ENCODE results near the gene TRIM8.

DNA sequence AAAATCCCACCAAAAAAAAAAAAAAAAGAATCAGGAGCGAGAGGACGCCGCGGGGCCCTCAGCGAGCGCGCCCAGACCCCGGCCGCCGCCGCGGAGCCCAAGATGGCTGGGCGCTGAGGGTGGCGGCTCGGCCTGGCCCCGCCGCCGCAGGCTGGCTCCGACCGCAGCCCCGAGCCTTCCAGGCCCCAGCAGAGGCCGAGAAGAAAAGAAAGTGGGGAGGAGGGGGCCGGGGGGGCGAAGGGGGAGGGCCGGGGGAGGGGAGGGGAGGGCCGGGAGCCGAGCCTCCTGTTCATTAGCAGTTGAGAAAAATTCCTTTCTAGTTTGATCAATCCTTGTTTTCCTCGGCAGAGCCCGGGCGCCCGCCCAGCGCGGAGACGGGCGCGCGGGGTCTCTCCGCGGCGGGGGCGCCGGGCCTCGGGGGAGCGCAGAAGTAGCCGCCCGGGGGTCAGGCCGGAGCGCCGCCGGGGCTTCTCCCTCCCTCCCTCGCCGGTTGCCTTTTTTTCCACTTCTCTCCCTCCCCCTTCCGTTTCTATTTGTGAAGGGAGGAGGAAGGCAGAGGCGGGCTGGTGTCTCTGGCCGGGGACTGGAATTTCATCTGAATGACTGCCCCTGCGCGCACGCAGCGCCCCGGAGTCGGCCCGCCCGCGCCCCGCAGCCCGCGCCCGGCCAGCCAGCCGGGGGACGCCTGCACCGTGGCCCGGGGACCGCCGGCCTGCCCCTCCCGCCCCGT is 778 bp upstream of the TRIM8 start:
- TF ChIP-seq ARHGAP35 (IDR thresholded peaks at IDR 0.05; ENCODE audit: partially characterized antibody) (no peak), ZNF124 (CRISPR knock-in tag; IDR thresholded peaks at IDR 0.05) (no peak), POLR2AphosphoS5 (IDR thresholded peaks at IDR 0.05; ENCODE audit: control insufficient read depth, insufficient read depth, low read depth, low read length) (no peak), CLOCK (CRISPR knock-in tag; IDR thresholded peaks at IDR 0.05; ENCODE audit: borderline replicate concordance) (no peak), NFYB (IDR thresholded peaks at IDR 0.05; ENCODE audit: extremely low read depth, insufficient read length) (no peak), ZNF3 (CRISPR knock-in tag; IDR thresholded peaks at IDR 0.05) (no peak), PHF21A (IDR thresholded peaks at IDR 0.05; ENCODE audit: borderline replicate concordance, low read depth) (no peak), EWSR1 (IDR thresholded peaks at IDR 0.05; ENCODE audit: borderline replicate concordance, low read depth, partially characterized antibody) (no peak), ZNF77 (CRISPR knock-in tag; IDR thresholded peaks at IDR 0.05) (no peak), FOSL1 (tag; conservative IDR thresholded peaks at IDR 0.05) (no peak), USF1 (CRISPR knock-in tag; IDR thresholded peaks at IDR 0.05) (no peak)
- TF ChIP-seq, protein P1, sequence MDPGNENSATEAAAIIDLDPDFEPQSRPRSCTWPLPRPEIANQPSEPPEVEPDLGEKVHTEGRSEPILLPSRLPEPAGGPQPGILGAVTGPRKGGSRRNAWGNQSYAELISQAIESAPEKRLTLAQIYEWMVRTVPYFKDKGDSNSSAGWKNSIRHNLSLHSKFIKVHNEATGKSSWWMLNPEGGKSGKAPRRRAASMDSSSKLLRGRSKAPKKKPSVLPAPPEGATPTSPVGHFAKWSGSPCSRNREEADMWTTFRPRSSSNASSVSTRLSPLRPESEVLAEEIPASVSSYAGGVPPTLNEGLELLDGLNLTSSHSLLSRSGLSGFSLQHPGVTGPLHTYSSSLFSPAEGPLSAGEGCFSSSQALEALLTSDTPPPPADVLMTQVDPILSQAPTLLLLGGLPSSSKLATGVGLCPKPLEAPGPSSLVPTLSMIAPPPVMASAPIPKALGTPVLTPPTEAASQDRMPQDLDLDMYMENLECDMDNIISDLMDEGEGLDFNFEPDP (CRISPR knock-in tag; IDR thresholded peaks at IDR 0.05) = no peak
